ENCODE measurements around the gene ZBTB12. TPM values are rescaled to one million over a fixed set of nuclear protein-coding genes. Genes with fewer than 3 reads are reported as not detected.

The ZBTB12 gene
- total and polyA plus RNA-seq, 9 of the 15 experiments (the other 6 are each of a cell fraction or from before 2014, with no cell fraction given), result 0.03 to 12.4 (median 5.8) TPM; not detected in 1

GRCh38 chr6:31862344-31863235, 39.3 kb downstream of the ZBTB12 start, which contains the start of gene NEU1 (continued):
- TF ChIP-seq CHAMP1 (IDR thresholded peaks at IDR 0.05) (no peak), IRF9 (tag; IDR thresholded peaks at IDR 0.05) (no peak), LARP7 (IDR thresholded peaks at IDR 0.05) (peak; percentile 87; the same call in 1 of the 2 replicates), USF1 (CRISPR knock-in tag; IDR thresholded peaks at IDR 0.05) (peak; percentile 99), PKNOX1 (IDR thresholded peaks at IDR 0.05) (peak; percentile 93), ZFX (CRISPR knock-in tag; IDR thresholded peaks at IDR 0.05) (peak; percentile 55; the same call in 1 of the 2 replicates), TRIM25 (IDR thresholded peaks at IDR 0.05; ENCODE audit: borderline replicate concordance) (peak; percentile 83; the same call in 1 of the 2 replicates), ZBTB1 (CRISPR knock-in tag; IDR thresholded peaks at IDR 0.05; ENCODE audit: borderline replicate concordance, low read depth) (0 out of 2 replicates have a peak, but pooled peaks have one; percentile 64)
